GM08714 (cell line): ENCODE results near the gene CENPVL1.
"Not testable (repeated sequence)": the region's sequence is repeated elsewhere in the genome, so short reads cannot be mapped to it uniquely, and the experiment has no call there.

Experiments
- H3K4me3 ChIP-seq: fragments of 200-500 bp; sonication (Bioruptor generic); 2 replicates; pipeline ENCODE4 v1.5.1; 2014; ENCODE audit warnings: mild to moderate bottlenecking, low read length, inconsistent platforms
- ZNF274 ChIP-seq: IDR thresholded peaks from 2 replicates; pipeline ENCODE4 v1.6.1; 2012; ENCODE audit warnings: mild to moderate bottlenecking, low read depth, low read length

CENPVL1 gene

DNA sequence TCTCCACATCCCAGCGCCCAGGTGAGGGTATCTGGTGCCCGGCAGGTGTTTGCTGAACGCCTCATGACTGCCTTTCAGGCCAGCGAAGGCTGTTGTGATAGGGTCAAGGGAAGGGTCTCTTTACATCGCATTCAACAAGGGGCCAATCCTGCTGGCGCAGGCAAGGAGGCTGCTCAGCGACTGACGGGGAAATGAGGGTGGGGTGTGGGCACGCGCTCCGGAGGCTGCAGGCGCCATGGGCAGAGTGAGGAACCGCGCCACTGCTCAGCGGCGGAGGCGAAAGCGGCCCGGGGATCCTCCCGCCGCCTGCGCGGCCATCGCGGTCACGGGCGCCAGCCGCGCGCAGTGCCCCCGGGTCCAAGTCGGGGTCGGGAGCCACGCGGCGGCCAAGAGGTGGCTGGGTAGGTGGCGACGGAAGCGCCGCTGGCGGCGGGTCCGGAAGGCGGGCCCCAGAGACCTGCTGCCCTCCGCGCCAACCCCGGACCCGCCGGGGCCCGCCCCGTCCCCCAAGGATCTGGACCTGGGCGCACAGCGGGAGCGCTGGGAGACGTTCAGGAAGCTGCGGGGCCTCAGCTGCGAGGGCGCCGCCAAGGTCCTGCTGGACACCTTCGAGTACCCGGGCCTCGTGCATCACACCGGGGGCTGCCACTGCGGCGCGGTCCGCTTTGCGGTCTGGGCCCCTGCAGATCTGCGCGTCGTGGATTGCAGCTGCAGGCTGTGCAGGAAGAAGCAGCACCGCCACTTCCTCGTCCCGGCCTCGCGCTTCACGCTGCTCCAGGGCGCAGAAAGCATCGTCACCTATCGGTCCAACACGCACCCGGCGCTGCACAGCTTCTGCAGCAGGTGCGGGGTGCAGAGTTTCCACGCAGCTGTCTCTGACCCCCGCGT, at the start of gene CENPVL1:
TSS of gene CENPVL1 (plus strand) at position 236 of the 888 bp plus-strand sequence. CDS start at position 236, 0 bp downstream.
- not testable (repeated sequence) for H3K4me3 ChIP-seq

DNA sequence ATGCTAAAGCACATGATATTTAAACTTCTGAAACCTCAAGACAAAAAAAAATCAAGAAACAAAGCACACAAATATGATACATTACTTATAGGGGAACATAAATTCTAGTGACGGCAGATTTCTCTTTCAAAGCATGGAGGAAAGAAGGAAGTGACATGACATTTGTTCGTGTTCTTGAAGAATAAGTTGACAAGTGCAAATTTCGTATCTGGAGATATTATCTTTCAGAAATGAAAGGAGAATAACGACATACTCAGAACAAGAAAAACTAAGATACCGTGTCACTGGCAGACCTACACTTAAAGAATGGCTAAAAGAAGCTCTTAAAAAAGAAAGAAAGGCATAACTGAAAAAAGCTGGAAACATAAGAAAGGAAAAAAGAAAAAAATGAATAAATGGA, 44.3 kb upstream of the CENPVL1 start:
- no peak overlapping the region for H3K4me3 ChIP-seq
- no peak for TF ChIP-seq ZNF274

DNA sequence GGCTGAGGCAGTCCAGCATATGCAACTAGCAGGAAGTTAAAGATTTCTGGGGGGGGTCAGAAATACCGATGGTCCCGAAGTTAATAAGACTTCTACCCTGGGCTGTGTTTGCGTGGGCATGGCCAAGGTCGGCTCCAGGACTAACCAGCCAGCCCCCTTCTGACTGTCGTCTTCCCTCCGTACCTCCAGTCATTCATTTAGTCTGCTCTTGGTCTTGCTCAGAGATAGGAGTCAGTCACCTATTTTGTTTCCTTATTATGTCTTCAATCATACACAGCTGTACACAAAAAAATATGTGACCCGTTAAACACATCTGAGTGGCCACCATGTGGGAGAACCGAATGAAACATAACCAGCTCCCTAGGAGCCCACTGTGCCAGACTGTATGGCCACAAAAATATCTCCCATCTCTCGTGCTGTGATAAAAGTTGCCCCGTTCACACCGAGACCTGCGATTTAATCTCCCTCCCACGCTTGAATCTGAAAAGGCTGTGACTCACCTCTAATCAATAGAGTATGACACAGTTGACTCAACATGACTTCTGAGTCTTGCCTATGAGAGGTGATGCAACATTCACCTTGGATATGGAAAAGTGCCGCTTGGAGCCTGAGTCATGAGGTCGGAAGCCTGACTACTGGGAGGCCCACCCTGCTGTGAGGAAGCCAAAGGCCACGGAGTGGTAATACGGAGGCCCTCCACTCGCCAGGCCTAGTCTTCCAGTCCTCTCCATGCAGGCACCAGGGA, 30.5 kb upstream of the CENPVL1 start:
- not testable (repeated sequence) for H3K4me3 ChIP-seq

DNA sequence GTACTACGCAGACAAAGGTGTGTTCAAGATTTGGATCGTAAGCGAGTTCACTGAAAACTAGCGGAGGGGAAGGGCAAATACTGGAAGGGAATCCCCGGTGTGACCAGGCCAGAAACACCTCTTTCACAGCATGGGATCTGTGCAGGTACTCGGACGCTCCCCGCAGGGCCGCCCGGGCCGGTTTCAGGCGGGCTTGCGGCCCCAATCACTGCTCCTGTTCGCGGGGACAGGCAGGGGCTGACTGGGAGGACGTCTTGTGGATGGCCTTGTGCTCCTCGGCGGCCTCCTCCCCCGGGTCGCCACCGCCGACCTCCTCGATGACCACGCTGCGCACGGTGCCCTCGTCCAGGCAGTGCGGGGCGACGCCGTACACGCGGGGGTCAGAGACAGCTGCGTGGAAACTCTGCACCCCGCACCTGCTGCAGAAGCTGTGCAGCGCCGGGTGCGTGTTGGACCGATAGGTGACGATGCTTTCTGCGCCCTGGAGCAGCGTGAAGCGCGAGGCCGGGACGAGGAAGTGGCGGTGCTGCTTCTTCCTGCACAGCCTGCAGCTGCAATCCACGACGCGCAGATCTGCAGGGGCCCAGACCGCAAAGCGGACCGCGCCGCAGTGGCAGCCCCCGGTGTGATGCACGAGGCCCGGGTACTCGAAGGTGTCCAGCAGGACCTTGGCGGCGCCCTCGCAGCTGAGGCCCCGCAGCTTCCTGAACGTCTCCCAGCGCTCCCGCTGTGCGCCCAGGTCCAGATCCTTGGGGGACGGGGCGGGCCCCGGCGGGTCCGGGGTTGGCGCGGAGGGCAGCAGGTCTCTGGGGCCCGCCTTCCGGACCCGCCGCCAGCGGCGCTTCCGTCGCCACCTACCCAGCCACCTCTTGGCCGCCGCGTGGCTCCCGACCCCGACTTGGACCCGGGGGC, 28.2 kb upstream of the CENPVL1 start:
- not testable (repeated sequence) for H3K4me3 ChIP-seq

DNA sequence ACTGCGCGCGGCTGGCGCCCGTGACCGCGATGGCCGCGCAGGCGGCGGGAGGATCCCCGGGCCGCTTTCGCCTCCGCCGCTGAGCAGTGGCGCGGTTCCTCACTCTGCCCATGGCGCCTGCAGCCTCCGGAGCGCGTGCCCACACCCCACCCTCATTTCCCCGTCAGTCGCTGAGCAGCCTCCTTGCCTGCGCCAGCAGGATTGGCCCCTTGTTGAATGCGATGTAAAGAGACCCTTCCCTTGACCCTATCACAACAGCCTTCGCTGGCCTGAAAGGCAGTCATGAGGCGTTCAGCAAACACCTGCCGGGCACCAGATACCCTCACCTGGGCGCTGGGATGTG, 27.6 kb upstream of the CENPVL1 start, which contains the start of gene CENPVL2:
TSS of gene CENPVL2 (minus strand) at position 112 of the 343 bp plus-strand sequence. CDS start at position 112, 0 bp downstream.
- H3K4me3 ChIP-seq, result not testable (repeated sequence)

DNA sequence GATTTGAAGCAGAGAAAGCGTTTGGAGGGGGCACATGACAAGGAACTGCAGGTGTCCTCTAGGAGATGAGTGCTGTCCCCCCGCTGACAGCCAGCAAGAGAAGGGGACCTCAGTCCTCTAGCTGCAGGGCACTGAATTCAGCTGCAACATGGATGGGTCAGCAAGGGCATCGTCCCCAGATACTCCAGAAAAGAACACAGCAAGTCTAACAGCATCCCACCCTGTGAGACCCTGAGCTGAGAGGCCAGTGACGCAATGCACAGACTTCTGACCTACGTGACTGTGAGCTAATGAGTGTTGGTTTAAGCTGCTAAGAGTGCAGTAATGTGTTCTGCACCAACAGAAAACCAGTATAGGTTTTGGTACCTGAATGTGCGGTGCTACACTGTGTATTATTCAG, 16.1 kb upstream of the CENPVL1 start:
- TF ChIP-seq ZNF274, result no peak
- no peak overlapping the region for H3K4me3 ChIP-seq

DNA sequence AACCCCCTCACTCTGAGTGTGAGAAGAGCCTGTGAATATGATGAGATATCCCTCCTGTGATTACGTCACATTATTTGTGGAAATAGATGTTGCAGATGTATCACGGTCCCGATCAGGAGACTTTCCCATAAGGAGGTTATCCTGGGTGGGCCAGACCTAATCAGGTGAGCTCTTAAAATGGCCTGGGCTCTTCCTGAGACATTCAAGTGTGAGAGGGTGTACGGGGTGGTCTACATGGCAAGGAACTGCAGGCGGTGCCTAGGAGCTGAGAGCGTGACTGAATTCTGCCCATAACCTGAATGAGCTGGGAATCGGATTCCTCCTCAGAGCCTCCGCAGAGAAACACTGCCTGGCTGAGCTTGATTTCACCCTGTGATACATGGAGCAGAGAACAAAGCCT, 12.9 kb upstream of the CENPVL1 start:
- no peak for TF ChIP-seq ZNF274

DNA sequence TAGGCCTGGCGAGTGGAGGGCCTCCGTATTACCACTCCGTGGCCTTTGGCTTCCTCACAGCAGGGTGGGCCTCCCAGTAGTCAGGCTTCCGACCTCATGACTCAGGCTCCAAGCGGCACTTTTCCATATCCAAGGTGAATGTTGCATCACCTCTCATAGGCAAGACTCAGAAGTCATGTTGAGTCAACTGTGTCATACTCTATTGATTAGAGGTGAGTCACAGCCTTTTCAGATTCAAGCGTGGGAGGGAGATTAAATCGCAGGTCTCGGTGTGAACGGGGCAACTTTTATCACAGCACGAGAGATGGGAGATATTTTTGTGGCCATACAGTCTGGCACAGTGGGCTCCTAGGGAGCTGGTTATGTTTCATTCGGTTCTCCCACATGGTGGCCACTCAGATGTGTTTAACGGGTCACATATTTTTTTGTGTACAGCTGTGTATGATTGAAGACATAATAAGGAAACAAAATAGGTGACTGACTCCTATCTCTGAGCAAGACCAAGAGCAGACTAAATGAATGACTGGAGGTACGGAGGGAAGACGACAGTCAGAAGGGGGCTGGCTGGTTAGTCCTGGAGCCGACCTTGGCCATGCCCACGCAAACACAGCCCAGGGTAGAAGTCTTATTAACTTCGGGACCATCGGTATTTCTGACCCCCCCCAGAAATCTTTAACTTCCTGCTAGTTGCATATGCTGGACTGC, 2.8 kb downstream of the CENPVL1 start:
- H3K4me3 ChIP-seq, result not testable (repeated sequence)

More for the DNA sequence above, 12.9 kb upstream of the CENPVL1 start:
- no peak overlapping the region for H3K4me3 ChIP-seq

DNA sequence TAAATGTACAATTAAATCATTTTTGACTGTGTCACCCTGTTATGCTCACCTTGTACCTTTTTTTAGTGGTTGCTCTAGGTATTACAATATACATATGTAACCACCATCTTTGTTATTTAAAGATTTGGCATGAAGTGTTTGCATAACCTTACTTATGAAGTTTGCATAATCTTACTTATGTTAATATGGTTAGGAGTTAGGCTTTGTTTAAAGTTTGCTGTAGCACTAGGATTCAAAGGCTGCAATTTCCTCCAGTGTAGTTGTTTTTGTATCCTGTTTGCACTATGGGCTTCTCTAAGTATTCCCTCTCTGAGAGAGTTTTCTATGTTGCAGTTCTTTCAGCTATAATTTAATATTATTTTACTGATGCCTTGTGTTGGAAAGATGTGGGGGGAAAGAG, 17.9 kb downstream of the CENPVL1 start:
- H3K4me3 ChIP-seq, result no peak overlapping the region
- no peak for TF ChIP-seq ZNF274

DNA sequence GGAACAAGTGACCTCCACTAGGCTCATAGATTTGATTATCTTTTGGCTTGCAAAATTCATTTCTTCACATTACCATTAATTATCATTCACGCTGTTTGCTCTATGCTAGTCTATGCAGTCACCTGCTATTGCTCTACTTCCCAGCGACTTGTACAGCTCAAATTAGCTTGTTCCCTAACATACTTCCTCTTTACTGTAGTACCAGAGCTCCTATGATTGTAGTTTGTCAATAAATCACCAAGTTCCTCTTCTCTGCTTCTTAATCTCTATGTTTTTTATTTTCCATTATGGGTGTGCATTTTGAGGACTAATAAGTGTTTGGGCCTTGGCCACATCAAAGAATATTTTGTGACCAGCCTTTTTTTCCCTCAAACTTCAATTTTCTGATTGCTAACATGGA, 26.8 kb downstream of the CENPVL1 start:
- H3K4me3 ChIP-seq, result no peak overlapping the region
- no peak for TF ChIP-seq ZNF274

DNA sequence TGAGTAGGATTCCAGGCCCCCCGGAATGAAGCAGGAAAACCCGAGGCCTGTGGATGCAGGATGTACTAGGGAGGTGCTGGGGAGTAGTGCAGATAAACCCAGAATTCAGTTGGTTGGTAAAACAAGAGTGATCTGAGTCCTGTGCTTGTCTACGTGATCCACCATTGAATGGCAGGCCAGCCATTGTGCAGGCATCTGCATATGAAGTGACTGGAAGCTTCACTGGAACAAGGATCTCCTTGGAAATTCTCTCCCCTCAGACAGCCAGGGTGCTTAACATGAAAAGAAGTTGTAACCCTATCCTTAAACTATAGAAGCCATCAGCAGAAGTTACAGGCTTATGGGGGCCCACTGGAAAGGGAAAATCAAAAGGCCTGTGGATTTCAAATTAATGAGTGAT, 32.3 kb downstream of the CENPVL1 start:
- TF ChIP-seq ZNF274, result no peak
- H3K4me3 ChIP-seq, result no peak overlapping the region

DNA sequence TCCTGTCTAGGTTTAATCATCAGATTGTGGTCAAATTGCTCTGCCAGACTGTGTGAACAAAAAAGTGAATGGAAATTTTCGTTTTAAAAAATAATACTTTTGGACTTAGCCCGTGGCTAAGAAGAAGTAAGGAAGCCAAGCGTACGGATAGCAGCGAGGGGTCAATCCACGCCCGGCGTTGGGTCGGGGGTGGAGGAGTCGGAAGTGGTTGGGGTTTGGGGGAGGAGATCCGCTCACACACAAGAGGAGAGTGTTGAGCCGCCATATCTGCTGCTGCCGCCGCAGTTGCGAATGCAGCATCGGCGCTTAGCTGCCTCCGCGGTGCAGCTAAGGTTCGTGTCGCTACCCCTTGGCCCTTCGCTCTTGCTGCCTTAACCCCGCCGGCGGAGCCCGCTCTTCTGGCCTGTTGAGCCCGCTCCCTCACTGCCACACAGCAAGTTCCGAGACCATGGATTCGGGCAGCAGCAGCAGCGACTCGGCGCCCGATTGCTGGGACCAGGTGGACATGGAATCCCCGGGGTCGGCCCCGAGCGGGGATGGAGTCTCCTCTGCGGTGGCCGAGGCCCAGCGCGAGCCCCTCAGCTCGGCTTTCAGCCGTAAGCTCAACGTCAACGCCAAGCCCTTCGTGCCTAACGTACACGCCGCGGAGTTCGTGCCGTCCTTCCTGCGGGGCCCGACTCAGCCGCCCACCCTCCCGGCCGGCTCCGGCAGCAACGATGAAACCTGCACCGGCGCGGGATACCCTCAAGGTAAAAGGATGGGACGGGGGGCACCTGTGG, 33.1 kb downstream of the CENPVL1 start, which contains the start of gene GSPT2:
TSS of gene GSPT2 (plus strand) at position 264 of the 779 bp plus-strand sequence. CDS start at position 449, 185 bp downstream.
- no peak for TF ChIP-seq ZNF274
- H3K4me3 ChIP-seq, result peak within 1 kb of the TSS; percentile 78

DNA sequence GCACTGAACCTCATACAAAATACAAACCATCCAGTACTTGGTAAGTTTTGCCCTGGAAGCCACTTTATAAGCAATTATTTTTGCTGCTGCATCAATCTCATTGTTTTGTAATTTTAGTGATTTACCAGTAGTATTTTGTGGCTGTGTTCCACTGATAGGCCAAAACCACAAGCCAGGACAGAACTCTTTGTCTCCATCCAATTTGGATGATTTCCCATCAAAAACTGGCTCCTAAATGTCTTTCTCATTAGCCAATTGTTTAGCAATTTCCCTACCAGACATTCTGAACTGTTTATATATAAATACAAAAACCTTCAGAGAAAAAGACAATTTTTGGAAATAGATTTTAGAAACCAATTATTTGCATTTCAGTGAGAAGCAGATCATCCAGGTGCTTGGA, 37.4 kb downstream of the CENPVL1 start:
- H3K4me3 ChIP-seq, result no peak overlapping the region
- TF ChIP-seq ZNF274, result no peak
